MCF 10A (cell line): ENCODE data around the gene HCRT. TPM values are rescaled to one million over a fixed set of nuclear protein-coding genes. Genes with fewer than 3 reads are reported as not detected.

ENCODE experiments used
- BruUV-seq: library from RNA; stranded (reverse); fragments of 400-500 nt; replicated peaks from 2 replicates; lab custom pipeline; 2021; lab: Mats Ljungman, UMichigan
- CTCF ChIA-PET: fragments of 300-600 bp; sonication (Branson Sonifier 250); formaldehyde crosslinking; extraction: SDS; loops from one replicate; lab custom pipeline; 2021; ENCODE audit warnings: antibody characterized with exemption, inconsistent platforms; lab: Yijun Ruan, JAX
- POLR2A ChIA-PET: fragments of 300-600, 350-650 bp; sonication (Branson Sonifier 250); formaldehyde crosslinking; extraction: SDS; loops from one replicate; lab custom pipeline; 2020; ENCODE audit warnings: antibody characterized with exemption, inconsistent platforms; lab: Yijun Ruan, JAX
- DNase-seq: peaks from one replicate; pipeline ENCODE4 v3.0.0-alpha.2; 2018; ENCODE audit not compliant: unreplicated experiment
- H3K27ac Mint-ChIP-seq: one replicate; pipeline ENCODE4 v1.8.0; 2022; ENCODE audit warnings: mild to moderate bottlenecking, low read depth, mixed read lengths; ENCODE audit not compliant: unreplicated experiment
- H3K27me3 Mint-ChIP-seq: one replicate; pipeline ENCODE4 v1.8.0; 2022; ENCODE audit warnings: mixed read lengths; ENCODE audit not compliant: insufficient read depth, unreplicated experiment
- H3K36me3 Mint-ChIP-seq: one replicate; pipeline ENCODE4 v1.8.0; 2022; ENCODE audit warnings: mild to moderate bottlenecking, moderate library complexity, mixed read lengths; ENCODE audit not compliant: insufficient read depth, unreplicated experiment
- H3K4me1 Mint-ChIP-seq: one replicate; pipeline ENCODE4 v1.8.0; 2022; ENCODE audit warnings: mixed read lengths; ENCODE audit not compliant: insufficient read depth, unreplicated experiment
- H3K4me3 Mint-ChIP-seq: one replicate; pipeline ENCODE4 v1.8.0; 2022; ENCODE audit warnings: mild to moderate bottlenecking, moderate library complexity, mixed read lengths; ENCODE audit not compliant: unreplicated experiment
- H3K9me3 Mint-ChIP-seq: one replicate; pipeline ENCODE4 v1.8.0; 2022; ENCODE audit warnings: mixed read lengths; ENCODE audit not compliant: unreplicated experiment
- CTCF ChIP-seq: fragments of 200-600 bp; IDR thresholded peaks from one replicate; pipeline ENCODE4 v1.8.0; 2022; ENCODE audit warnings: antibody characterized with exemption, mild to moderate bottlenecking; ENCODE audit not compliant: unreplicated experiment
- intact Hi-C: fragments of 100-400 bp; cut with micrococcal nuclease; formaldehyde crosslinking; loops from 2 replicates; pipeline ENCODE4 v1.14.1; 2022
- total RNA-seq: library from RNA; stranded (reverse); gene quantifications from 2 replicates; pipeline ENCODE4 v1.2.3, GENCODE V29; 2022

HCRT gene
- total RNA-seq, 1 experiment from 2014 or later, result not detected

- no TSS peak for BruUV-seq
- no peak overlapping the region for H3K4me3 Mint-ChIP-seq
- no peak overlapping the region for H3K27ac Mint-ChIP-seq
- no peaks in the 10 kb centered on the region for H3K27me3 Mint-ChIP-seq
- ChIA-PET POLR2A (interaction anchor here (0.5 to 0.8 kb wide), 3 partner anchors 11 to 34 kb away, joined by 3 to 4 read pairs (median 4); partner anchors contain the start of gene GHDC), CTCF (interaction anchor here (0.5 kb wide), 1 partner anchor 16 kb away, joined by 4 read pairs; no protein-coding TSS in a partner anchor)
- DNase-seq, result no peak
- no peaks in the 10 kb centered on the region for H3K9me3 Mint-ChIP-seq
- H3K4me1 Mint-ChIP-seq, result no peaks in the 10 kb centered on the region
- TF ChIP-seq CTCF, result no peak
- intact Hi-C loops, result no loop called here
- H3K36me3 Mint-ChIP-seq, result peaks cover 8% of the 10 kb centered on the region
Observed at GRCh38 chr17:42227849-42228700, 42.8 kb upstream of the HCRT start.

GRCh38 chr17:42225646-42226045 is 40.4 kb upstream of the HCRT start:
- intact Hi-C loops, result no loop called here
- Mint-ChIP-seq H3K4me3 (no peak overlapping the region), H3K36me3 (peaks cover 8% of the 10 kb centered on the region), H3K4me1 (no peaks in the 10 kb centered on the region), H3K27me3 (no peaks in the 10 kb centered on the region), H3K27ac (no peak overlapping the region), H3K9me3 (no peaks in the 10 kb centered on the region)
- POLR2A ChIA-PET, result no interaction called here
- no peak for DNase-seq
- TF ChIP-seq CTCF, result no peak
- BruUV-seq, result no TSS peak
- CTCF ChIA-PET, result interaction anchor here (0.6 kb wide), 1 partner anchor 1793 kb away, joined by 3 read pairs; no protein-coding TSS in a partner anchor

- no peaks in the 10 kb centered on the region for H3K27me3 Mint-ChIP-seq
- no peak overlapping the region for H3K27ac Mint-ChIP-seq
- TF ChIP-seq CTCF, result no peak
- BruUV-seq, result no TSS peak
- intact Hi-C loops, result loop anchor here (5.0 kb wide), 1 partner anchor 303 kb away; no protein-coding TSS in a partner anchor
- H3K4me3 Mint-ChIP-seq, result no peak overlapping the region
- H3K9me3 Mint-ChIP-seq, result no peaks in the 10 kb centered on the region
- ChIA-PET POLR2A (no interaction called here), CTCF (interaction anchor here (0.6 to 0.7 kb wide), 2 partner anchors 23 to 1681 kb away, joined by 3 read pairs; no protein-coding TSS in a partner anchor)
- H3K36me3 Mint-ChIP-seq, result peaks cover 12% of the 10 kb centered on the region
- H3K4me1 Mint-ChIP-seq, result no peaks in the 10 kb centered on the region
- no peak for DNase-seq
Observed at GRCh38 chr17:42224651-42225050, 39.4 kb upstream of the HCRT start.
